Adrenal gland (tissue), 5 donors: ENCODE results near the gene APBA2.

Experiments used
- CTCF ChIP-seq, 6 experiments: fragments of 450-650 bp in 4 of 6; fragments of 200-600 bp in 2 of 6; sonication (generic) in 1 of 6; IDR thresholded peaks; 1 replicate in 5 of 6; 2 replicates in 1 of 6; pipeline versions ENCODE4 v1.5.1 to v1.8.0; 2016 to 2021; ENCODE audit warnings: antibody characterized with exemption in 6 of 6, mild to moderate bottlenecking in 2 of 6, moderate library complexity in 1 of 6
- POLR2A ChIP-seq, 2 donors: fragments of 450-650 bp; IDR thresholded peaks; one replicate each; pipeline ENCODE4 v1.6.1; 2017; ENCODE audit warnings: antibody characterized with exemption in 2 of 2, mild to moderate bottlenecking in 2 of 2, moderate library complexity in 1 of 2
- donor health status: DM: no; HTN: no; CAD: no.

- TF ChIP-seq POLR2A (IDR thresholded peaks at IDR 0.05), result no peak
- no peak for TF ChIP-seq CTCF (IDR thresholded peaks at IDR 0.05)
These were observed 97.1 kb downstream of the APBA2 start for GRCh38 chr15:28982886-28983285.
